ENCODE results near the gene PACS2.

PACS2 gene

DNA sequence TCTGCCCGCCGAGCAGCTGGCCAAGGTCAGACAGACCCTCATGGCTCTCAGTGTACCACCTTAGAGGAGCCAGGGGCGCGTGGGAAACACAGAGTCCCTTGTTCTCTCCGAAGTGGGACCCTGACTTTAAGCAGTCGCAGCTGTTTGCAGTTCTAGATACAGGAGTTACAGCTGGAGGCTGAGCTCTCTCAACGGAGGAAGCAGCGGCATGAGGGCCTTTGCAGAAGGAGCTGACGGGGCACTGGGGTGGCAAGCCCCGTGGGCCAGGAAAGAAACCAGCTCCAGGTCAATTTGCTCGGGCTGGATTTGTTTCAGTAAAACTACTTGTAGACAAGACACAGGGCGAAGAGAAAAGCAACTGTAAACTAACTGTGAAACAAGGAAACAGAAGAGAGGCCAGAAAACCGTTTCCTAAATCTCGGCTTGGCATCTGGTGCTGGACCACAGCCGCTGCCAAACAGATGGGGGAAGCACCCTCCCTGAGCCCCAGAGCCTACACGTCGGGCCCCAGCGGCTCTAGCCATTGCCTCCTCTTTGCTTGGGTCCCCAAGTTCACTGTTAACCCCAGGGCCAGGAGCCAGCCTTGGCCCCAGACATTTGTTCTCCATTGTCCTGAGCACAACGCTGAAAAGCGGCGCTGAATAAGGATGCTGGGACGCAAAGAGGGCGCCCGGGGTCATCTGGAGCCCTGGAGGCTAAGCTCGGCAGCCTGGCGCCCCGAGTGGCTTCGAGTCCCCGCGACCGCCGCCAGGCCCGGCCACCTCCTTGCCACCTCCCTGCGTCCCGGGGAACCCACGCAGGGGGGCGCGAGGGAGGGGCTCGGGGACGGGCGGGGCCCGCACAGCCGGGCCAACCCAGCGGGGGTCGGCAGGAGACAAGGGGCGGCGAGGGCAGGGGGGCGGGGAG, 914 bp upstream of the PACS2 start (continued):
- TF ChIP-seq, protein P1, sequence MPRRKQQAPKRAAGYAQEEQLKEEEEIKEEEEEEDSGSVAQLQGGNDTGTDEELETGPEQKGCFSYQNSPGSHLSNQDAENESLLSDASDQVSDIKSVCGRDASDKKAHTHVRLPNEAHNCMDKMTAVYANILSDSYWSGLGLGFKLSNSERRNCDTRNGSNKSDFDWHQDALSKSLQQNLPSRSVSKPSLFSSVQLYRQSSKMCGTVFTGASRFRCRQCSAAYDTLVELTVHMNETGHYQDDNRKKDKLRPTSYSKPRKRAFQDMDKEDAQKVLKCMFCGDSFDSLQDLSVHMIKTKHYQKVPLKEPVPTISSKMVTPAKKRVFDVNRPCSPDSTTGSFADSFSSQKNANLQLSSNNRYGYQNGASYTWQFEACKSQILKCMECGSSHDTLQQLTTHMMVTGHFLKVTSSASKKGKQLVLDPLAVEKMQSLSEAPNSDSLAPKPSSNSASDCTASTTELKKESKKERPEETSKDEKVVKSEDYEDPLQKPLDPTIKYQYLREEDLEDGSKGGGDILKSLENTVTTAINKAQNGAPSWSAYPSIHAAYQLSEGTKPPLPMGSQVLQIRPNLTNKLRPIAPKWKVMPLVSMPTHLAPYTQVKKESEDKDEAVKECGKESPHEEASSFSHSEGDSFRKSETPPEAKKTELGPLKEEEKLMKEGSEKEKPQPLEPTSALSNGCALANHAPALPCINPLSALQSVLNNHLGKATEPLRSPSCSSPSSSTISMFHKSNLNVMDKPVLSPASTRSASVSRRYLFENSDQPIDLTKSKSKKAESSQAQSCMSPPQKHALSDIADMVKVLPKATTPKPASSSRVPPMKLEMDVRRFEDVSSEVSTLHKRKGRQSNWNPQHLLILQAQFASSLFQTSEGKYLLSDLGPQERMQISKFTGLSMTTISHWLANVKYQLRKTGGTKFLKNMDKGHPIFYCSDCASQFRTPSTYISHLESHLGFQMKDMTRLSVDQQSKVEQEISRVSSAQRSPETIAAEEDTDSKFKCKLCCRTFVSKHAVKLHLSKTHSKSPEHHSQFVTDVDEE (CRISPR knock-in tag; IDR thresholded peaks at IDR 0.05) = no peak
- TF ChIP-seq TCF4 (CRISPR knock-in tag; IDR thresholded peaks at IDR 0.05; ENCODE audit: borderline replicate concordance) = no peak

DNA sequence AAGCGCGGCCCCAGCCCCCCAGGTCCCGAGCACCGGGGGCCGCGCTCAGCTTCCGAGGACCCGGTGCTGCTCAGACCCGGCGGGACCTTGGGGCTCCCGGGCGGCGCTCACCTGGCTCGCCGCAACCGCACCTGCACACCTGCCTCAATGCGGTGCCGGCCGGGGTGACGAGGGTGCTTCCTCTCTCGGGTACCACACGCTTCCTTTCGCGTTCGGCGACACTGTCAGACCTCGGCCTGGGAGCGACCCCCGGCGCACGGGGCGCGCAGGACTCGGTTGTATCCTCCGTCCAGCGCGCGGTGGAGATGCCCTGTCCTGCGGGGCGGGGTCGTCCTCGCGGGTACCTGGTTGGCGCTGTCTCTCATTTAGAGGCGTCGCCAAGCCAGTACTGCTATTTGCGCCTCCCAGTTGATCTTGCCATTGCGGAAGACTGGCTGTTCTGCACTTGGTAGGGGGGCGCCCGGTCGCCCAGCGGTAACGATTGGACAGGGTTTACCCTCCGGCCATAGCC, 718 bp downstream of the PACS2 start:
- TF ChIP-seq ZFP30 (CRISPR knock-in tag; IDR thresholded peaks at IDR 0.05) = no peak
- TF ChIP-seq, protein P1 (CRISPR knock-in tag; IDR thresholded peaks at IDR 0.05) = no peak
- ATAC-seq = peak; percentile 42

DNA sequence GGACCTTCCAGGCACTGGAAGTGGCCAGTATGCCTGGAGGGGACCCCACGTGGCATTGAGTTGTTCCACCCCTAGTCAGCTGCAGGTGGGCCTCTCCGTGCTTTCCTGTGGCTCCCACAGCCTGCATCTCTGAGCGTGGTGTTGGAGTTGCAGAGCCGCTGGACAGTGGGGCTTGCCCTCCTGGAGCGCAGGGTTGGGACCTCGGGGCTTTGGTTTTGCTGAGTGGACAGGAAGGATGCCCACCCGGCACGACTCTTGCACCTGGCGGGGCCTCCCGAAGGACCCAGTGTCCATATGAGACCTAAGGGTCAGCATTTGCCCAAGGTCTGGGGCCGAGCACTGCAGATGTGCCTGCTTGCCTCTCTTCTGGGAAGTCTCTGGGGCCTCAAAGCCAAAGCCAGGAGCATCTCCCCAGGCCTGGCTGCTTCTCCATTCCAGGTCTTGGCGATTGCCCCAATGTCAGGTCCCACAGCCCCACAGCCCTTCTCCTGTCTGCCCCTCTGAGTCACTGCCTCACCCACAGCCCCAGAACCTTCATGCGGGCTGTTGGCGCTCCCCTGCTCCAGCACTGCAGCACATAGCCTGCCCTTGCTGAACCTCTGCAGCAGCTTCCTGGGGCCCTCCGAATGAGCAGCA, 1.5 kb downstream of the PACS2 start:
- no peak for TF ChIP-seq SNAI2 (CRISPR knock-in tag; IDR thresholded peaks at IDR 0.05)
- TF ChIP-seq, protein P1 (CRISPR knock-in tag; IDR thresholded peaks at IDR 0.05) = no peak
- no peak for TF ChIP-seq ZNF565 (CRISPR knock-in tag; conservative IDR thresholded peaks at IDR 0.05; ENCODE audit: low read depth)
- no peak for TF ChIP-seq BACH2 (CRISPR knock-in tag; IDR thresholded peaks at IDR 0.05; ENCODE audit: borderline replicate concordance)
- TF ChIP-seq ARNTL (CRISPR knock-in tag; IDR thresholded peaks at IDR 0.05; ENCODE audit: borderline replicate concordance, low read depth) = no peak
- no peak for TF ChIP-seq ZFP30 (CRISPR knock-in tag; IDR thresholded peaks at IDR 0.05)
- no peak for TF ChIP-seq GLIS3 (CRISPR knock-in tag; IDR thresholded peaks at IDR 0.05)
- TF ChIP-seq, protein P2, sequence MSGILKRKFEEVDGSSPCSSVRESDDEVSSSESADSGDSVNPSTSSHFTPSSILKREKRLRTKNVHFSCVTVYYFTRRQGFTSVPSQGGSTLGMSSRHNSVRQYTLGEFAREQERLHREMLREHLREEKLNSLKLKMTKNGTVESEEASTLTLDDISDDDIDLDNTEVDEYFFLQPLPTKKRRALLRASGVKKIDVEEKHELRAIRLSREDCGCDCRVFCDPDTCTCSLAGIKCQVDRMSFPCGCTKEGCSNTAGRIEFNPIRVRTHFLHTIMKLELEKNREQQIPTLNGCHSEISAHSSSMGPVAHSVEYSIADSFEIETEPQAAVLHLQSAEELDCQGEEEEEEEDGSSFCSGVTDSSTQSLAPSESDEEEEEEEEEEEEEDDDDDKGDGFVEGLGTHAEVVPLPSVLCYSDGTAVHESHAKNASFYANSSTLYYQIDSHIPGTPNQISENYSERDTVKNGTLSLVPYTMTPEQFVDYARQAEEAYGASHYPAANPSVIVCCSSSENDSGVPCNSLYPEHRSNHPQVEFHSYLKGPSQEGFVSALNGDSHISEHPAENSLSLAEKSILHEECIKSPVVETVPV (CRISPR knock-in tag; IDR thresholded peaks at IDR 0.05) = no peak
- no peak for TF ChIP-seq CSDC2 (CRISPR knock-in tag; IDR thresholded peaks at IDR 0.05)
- TF ChIP-seq, protein P3, sequence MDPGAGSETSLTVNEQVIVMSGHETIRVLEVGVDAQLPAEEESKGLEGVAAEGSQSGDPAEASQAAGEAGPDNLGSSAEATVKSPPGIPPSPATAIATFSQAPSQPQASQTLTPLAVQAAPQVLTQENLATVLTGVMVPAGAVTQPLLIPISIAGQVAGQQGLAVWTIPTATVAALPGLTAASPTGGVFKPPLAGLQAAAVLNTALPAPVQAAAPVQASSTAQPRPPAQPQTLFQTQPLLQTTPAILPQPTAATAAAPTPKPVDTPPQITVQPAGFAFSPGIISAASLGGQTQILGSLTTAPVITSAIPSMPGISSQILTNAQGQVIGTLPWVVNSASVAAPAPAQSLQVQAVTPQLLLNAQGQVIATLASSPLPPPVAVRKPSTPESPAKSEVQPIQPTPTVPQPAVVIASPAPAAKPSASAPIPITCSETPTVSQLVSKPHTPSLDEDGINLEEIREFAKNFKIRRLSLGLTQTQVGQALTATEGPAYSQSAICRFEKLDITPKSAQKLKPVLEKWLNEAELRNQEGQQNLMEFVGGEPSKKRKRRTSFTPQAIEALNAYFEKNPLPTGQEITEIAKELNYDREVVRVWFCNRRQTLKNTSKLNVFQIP (CRISPR knock-in tag; IDR thresholded peaks at IDR 0.05; ENCODE audit: borderline replicate concordance, low read depth) = no peak
- no peak for TF ChIP-seq ZNF70 (CRISPR knock-in tag; IDR thresholded peaks at IDR 0.05)
- TF ChIP-seq PPARA (CRISPR knock-in tag; IDR thresholded peaks at IDR 0.05; ENCODE audit: borderline replicate concordance) = no peak
- TF ChIP-seq ZC3H10 (CRISPR knock-in tag; IDR thresholded peaks at IDR 0.05) = no peak
- peak; percentile 14 for ATAC-seq
